ENCODE results near the gene SIAH2. TPM values are rescaled to one million over a fixed set of nuclear protein-coding genes. Genes with fewer than 3 reads are reported as not detected.

The SIAH2 gene
- total RNA-seq, 1 donor = 22.5 TPM

GRCh38 chr3:150691414-150692040 is 71.4 kb downstream of the SIAH2 start:
- no peak for TF ChIP-seq CTCF (IDR thresholded peaks at IDR 0.05; ENCODE audit: insufficient read depth, low read length)
- no peak overlapping the region for H3K4me3 ChIP-seq (ENCODE audit: low read depth, low read length)
- no peak for DNase-seq (ENCODE audit: low read depth)

Other genes starting within 250 kb of the SIAH2 start
- 119 and 229 TPM in 2 replicates for gene SERP1, start 216.7 kb downstream of the SIAH2 start, total RNA-seq (ENCODE audit: low replicate concordance)
- gene EIF2A, start 216.4 kb downstream of the SIAH2 start, total RNA-seq (ENCODE audit: low replicate concordance) = 135 and 166 TPM in 2 replicates
- gene SELENOT, start 159.8 kb downstream of the SIAH2 start, total RNA-seq (ENCODE audit: low replicate concordance) = 37.9 and 150 TPM in 2 replicates
- gene ERICH6, start 59.2 kb downstream of the SIAH2 start, total RNA-seq (ENCODE audit: low replicate concordance) = 0.18 and 0.41 TPM in 2 replicates
- gene MINDY4B, start 142.3 kb upstream of the SIAH2 start, total RNA-seq (ENCODE audit: low replicate concordance) = not detected in 2 replicates
- not detected in 2 replicates for gene CLRN1, start 209.6 kb upstream of the SIAH2 start, total RNA-seq (ENCODE audit: low replicate concordance)

All from fibroblast of the aortic adventitia (primary cell).